SK-N-SH (cell line): Measurements from ENCODE around the gene TRIM65. TPM values are rescaled to one million over a fixed set of nuclear protein-coding genes. Genes with fewer than 3 reads are reported as not detected.

Source experiments
- CTCF ChIA-PET: fragments of 300-600, 350-600 bp; formaldehyde crosslinking; extraction: SDS; loops from one replicate; lab custom pipeline; 2021; lab: Yijun Ruan, JAX
- POLR2A ChIA-PET: fragments of 350-600 bp; sonication (Branson Sonifier 250); formaldehyde crosslinking; extraction: SDS; loops from one replicate; lab custom pipeline; 2020; ENCODE audit warnings: antibody characterized with exemption, inconsistent platforms; lab: Yijun Ruan, JAX
- DNase-seq: peaks from one replicate; pipeline ENCODE4 v3.0.0; 2012
- H2AFZ ChIP-seq: fragments of 200-600 bp; sonication (generic); 2 replicates; pipeline ENCODE4 v1.8.1; 2016; ENCODE audit warnings: antibody characterized with exemption, mild to moderate bottlenecking, low read depth
- H3F3A ChIP-seq: fragments of 200-600 bp; sonication (generic); replicated peaks from 2 replicates; pipeline ENCODE3; 2016; ENCODE audit warnings: antibody characterized with exemption, mild to moderate bottlenecking; ENCODE audit not compliant: insufficient read depth
- H3K27ac ChIP-seq, 2 experiments: fragments of 200-500 bp in 1 of 2; fragments of 200-600 bp in 1 of 2; sonication (Bioruptor generic) in 1 of 2; sonication (generic), shearing (Covaris generic) in 1 of 2; 2 replicates each; pipeline versions ENCODE4 v1.5.1 to v1.6.1; 2014 to 2016; ENCODE audit warnings: low read depth in 2 of 2, inconsistent platforms in 1 of 2, low read length in 1 of 2, mild to moderate bottlenecking in 1 of 2, mixed read lengths in 1 of 2
- H3K27me3 ChIP-seq: fragments of 200-600 bp; sonication (generic), shearing (Covaris generic); 2 replicates; pipeline ENCODE4 v1.6.1; 2016; ENCODE audit warnings: mixed run types; ENCODE audit not compliant: insufficient read depth
- H3K36me3 ChIP-seq, 2 experiments: fragments of 200-500 bp in 1 of 2; fragments of 200-600 bp in 1 of 2; sonication (Bioruptor generic) in 1 of 2; sonication (generic) in 1 of 2; replicated peaks in 1 of 2; 2 replicates each; pipeline versions ENCODE3 to v1.5.1; 2014 to 2016; ENCODE audit warnings: low read length in 1 of 2, mild to moderate bottlenecking in 1 of 2; ENCODE audit not compliant: insufficient read depth in 2 of 2, control insufficient read depth in 1 of 2
- H3K4me1 ChIP-seq, 2 experiments: fragments of 200-500 bp in 1 of 2; fragments of 200-600 bp in 1 of 2; sonication (Bioruptor generic) in 1 of 2; sonication (generic), shearing (Covaris generic) in 1 of 2; 2 replicates each; pipeline versions ENCODE4 v1.5.1 to v1.6.1; 2014 to 2016; ENCODE audit warnings: low read depth in 1 of 2, low read length in 1 of 2, mixed run types in 1 of 2; ENCODE audit not compliant: insufficient read depth in 2 of 2, control insufficient read depth in 1 of 2
- H3K4me2 ChIP-seq: fragments of 200-600 bp; sonication (generic), shearing (Covaris generic); 2 replicates; pipeline ENCODE4 v1.6.1; 2017; ENCODE audit warnings: mixed run types
- H3K4me3 ChIP-seq, 2 experiments: fragments of 200-500 bp in 1 of 2; fragments of 200-600 bp in 1 of 2; sonication (Bioruptor generic) in 1 of 2; sonication (generic), shearing (Covaris generic) in 1 of 2; 2 replicates each; pipeline versions ENCODE4 v1.5.1 to v1.8.1; 2014 to 2016; ENCODE audit warnings: low read depth in 2 of 2, inconsistent platforms in 1 of 2, low read length in 1 of 2, mild to moderate bottlenecking in 1 of 2, mixed read lengths in 1 of 2, moderate library complexity in 1 of 2
- H3K79me2 ChIP-seq: fragments of 200-600 bp; sonication (generic); 2 replicates; pipeline ENCODE4 v1.8.1; 2017; ENCODE audit warnings: mild to moderate bottlenecking; ENCODE audit not compliant: insufficient read depth
- H3K9ac ChIP-seq: fragments of 200-600 bp; sonication (generic); 2 replicates; pipeline ENCODE4 v1.6.1; 2017; ENCODE audit warnings: mixed run types
- H3K9me2 ChIP-seq: fragments of 200-600 bp; sonication (generic); 2 replicates; pipeline ENCODE4 v1.6.1; 2017; ENCODE audit warnings: mixed run types
- H3K9me3 ChIP-seq: fragments of 200-600 bp; sonication (generic); 2 replicates; pipeline ENCODE4 v1.6.1; 2017; ENCODE audit warnings: mixed run types, mild to moderate bottlenecking, moderate library complexity
- H4K20me1 ChIP-seq: fragments of 200-600 bp; sonication (generic); 2 replicates; pipeline ENCODE4 v1.6.1; 2017; ENCODE audit warnings: mild to moderate bottlenecking, mixed run types; ENCODE audit not compliant: insufficient read depth
- CHD2 ChIP-seq: fragments of 150-350 bp; IDR thresholded peaks from 2 replicates; pipeline ENCODE4 v1.6.1; 2018; ENCODE audit warnings: low read length; ENCODE audit not compliant: partially characterized antibody
- CTCF ChIP-seq: fragments of 200-600 bp; sonication (generic); IDR thresholded peaks from 2 replicates; pipeline ENCODE4 v1.6.1; 2017; ENCODE audit warnings: antibody characterized with exemption, mild to moderate bottlenecking, moderate library complexity
- ELF1 ChIP-seq: IDR thresholded peaks from 2 replicates; pipeline ENCODE4 v1.4.0; 2012
- EZH2phosphoT487 ChIP-seq: fragments of 200-600 bp; sonication (generic); IDR thresholded peaks from 2 replicates; pipeline ENCODE4 v1.6.1; 2017; ENCODE audit warnings: low read depth, mixed run types, mild to moderate bottlenecking, antibody characterized with exemption, moderate library complexity, borderline replicate concordance
- FOSL2 ChIP-seq: IDR thresholded peaks from 2 replicates; pipeline ENCODE4 v1.4.0; 2012; ENCODE audit warnings: low read depth, mild to moderate bottlenecking, moderate library complexity, borderline replicate concordance
- FOXM1 ChIP-seq: IDR thresholded peaks from 2 replicates; pipeline ENCODE4 v1.4.0; 2012; ENCODE audit warnings: low read depth, mild to moderate bottlenecking
- GABPA ChIP-seq: IDR thresholded peaks from 2 replicates; pipeline ENCODE4 v1.4.0; 2012; ENCODE audit warnings: low read depth, mild to moderate bottlenecking
- GATA2 ChIP-seq: sonication (generic); formaldehyde crosslinking; IDR thresholded peaks from 2 replicates; pipeline ENCODE4 v1.5.0; 2020; ENCODE audit warnings: mild to moderate bottlenecking, missing genetic modification reagents
- JUND ChIP-seq: IDR thresholded peaks from 2 replicates; pipeline ENCODE4 v1.4.0; 2012
- MAX ChIP-seq: IDR thresholded peaks from 2 replicates; pipeline ENCODE4 v1.4.0; 2012; ENCODE audit warnings: low read depth
- MEF2A ChIP-seq: IDR thresholded peaks from 2 replicates; pipeline ENCODE4 v1.4.0; 2012; ENCODE audit warnings: low read depth, borderline replicate concordance
- MXI1 ChIP-seq: IDR thresholded peaks from 2 replicates; pipeline ENCODE4 v1.6.1; 2012; ENCODE audit warnings: mild to moderate bottlenecking, low read depth, low read length, improper control_type of control experiment
- NFIC ChIP-seq: IDR thresholded peaks from 2 replicates; pipeline ENCODE4 v1.4.0; 2012; ENCODE audit warnings: borderline replicate concordance
- PBX3 ChIP-seq: IDR thresholded peaks from 2 replicates; pipeline ENCODE4; 2012
- RCOR1 ChIP-seq: fragments of 150-350 bp; IDR thresholded peaks from 2 replicates; pipeline ENCODE4 v1.6.1; 2017; ENCODE audit warnings: antibody characterized with exemption, low read length
- RFX5 ChIP-seq: IDR thresholded peaks from 2 replicates; pipeline ENCODE4 v1.6.1; 2012; ENCODE audit warnings: mild to moderate bottlenecking, improper control_type of control experiment, low read length
- RXRA ChIP-seq: IDR thresholded peaks from 2 replicates; pipeline ENCODE4 v1.4.0; 2012; ENCODE audit warnings: low read depth, mild to moderate bottlenecking, borderline replicate concordance
- SIN3A ChIP-seq: IDR thresholded peaks from 2 replicates; pipeline ENCODE4 v1.6.1; 2012; ENCODE audit warnings: low read depth, mild to moderate bottlenecking, low read length, moderate library complexity, borderline replicate concordance
- SMC3 ChIP-seq: IDR thresholded peaks from 2 replicates; pipeline ENCODE4 v1.6.1; 2012; ENCODE audit warnings: low read depth, low read length, improper control_type of control experiment
- TAF1 ChIP-seq: IDR thresholded peaks from 2 replicates; pipeline ENCODE4 v1.6.1; 2012; ENCODE audit warnings: low read depth, mild to moderate bottlenecking, low read length, moderate library complexity, borderline replicate concordance
- TCF12 ChIP-seq: IDR thresholded peaks from 2 replicates; pipeline ENCODE4 v1.4.0; 2012
- YY1 ChIP-seq: IDR thresholded peaks from 2 replicates; pipeline ENCODE4 v1.4.0; 2012; ENCODE audit warnings: low read depth, mild to moderate bottlenecking
- ZBTB33 ChIP-seq: IDR thresholded peaks from 2 replicates; pipeline ENCODE4 v1.4.0; 2012; ENCODE audit warnings: low read depth, borderline replicate concordance
- WGBS: methylation state at CpG from one replicate; pipeline ENCODE4 v1.1.6; 2017; ENCODE audit warnings: low lambda C conversion rate; 5-methylcytosine and 5-hydroxymethylcytosine counted together
- polyA plus RNA-seq, 3 experiments: library from polyadenylated mRNA; depleted of rRNA; stranded (reverse); fragments of >200 nt; gene quantifications; 2 replicates each; pipeline ENCODE4 v1.2.3, GENCODE V29; 2012

Gene TRIM65
- polyA plus RNA-seq, 1 of the 3 experiments (the other 2 are of a cell fraction): 13.1 TPM

GRCh38 chr17:75842411-75842810 is 54.3 kb downstream of the TRIM65 start:
- CTCF ChIA-PET: interaction anchor here (1.0 to 16.1 kb wide), 3 partner anchors 10 to 95 kb away, joined by 3 to 326 read pairs (median 8); partner anchors contain the start of gene UNK
- Histone ChIP-seq H3K9me2 (no peaks in the 10 kb centered on the region), H3K9ac (no peak overlapping the region), H3F3A (no peaks in the 10 kb centered on the region), H3K79me2 (no peaks in the 10 kb centered on the region), H3K4me1 (peaks cover 4 to 38% of the 10 kb centered on the region in 2 experiments; a peak in 3 of 4 replicates), H2AFZ (no peak overlapping the region), H3K9me3 (no peaks in the 10 kb centered on the region), H3K36me3 (peaks cover 5 to 18% of the 10 kb centered on the region in 2 experiments), H3K4me3 (no peak overlapping the region), H4K20me1 (no peaks in the 10 kb centered on the region), H3K27ac (no peak overlapping the region), H3K4me2 (no peak overlapping the region), H3K27me3 (no peaks in the 10 kb centered on the region)
- 93% methylated on average over 11 of the region's 18 CpGs for WGBS
- TF ChIP-seq JUND (no peak), SIN3A (no peak), ZBTB33 (no peak), RXRA (no peak), TCF12 (no peak), ELF1 (no peak), EZH2phosphoT487 (no peak), CHD2 (no peak), GATA2 (CRISPR knock-in tag) (no peak), RFX5 (no peak), MAX (no peak), FOXM1 (no peak), SMC3 (no peak), YY1 (no peak), NFIC (no peak), MXI1 (no peak), GABPA (no peak)
- POLR2A ChIA-PET: interaction anchor here (1.1 to 4.5 kb wide), 2 partner anchors 15 to 64 kb away, joined by 3 to 38 read pairs; a partner anchor contains a TSS
- DNase-seq: no peak

- no peak overlapping the region for H3K4me2 ChIP-seq
- no peak overlapping the region for H2AFZ ChIP-seq
- DNase-seq: no peak
- no peaks in the 10 kb centered on the region for H3F3A ChIP-seq
- no peak overlapping the region for H3K9ac ChIP-seq
- H3K36me3 ChIP-seq: peaks cover 0 to 2% of the 10 kb centered on the region in 2 experiments
- H3K9me3 ChIP-seq: no peaks in the 10 kb centered on the region
- H3K9me2 ChIP-seq: no peaks in the 10 kb centered on the region
- CTCF ChIA-PET: interaction anchor here (0.7 to 16.5 kb wide), 4 partner anchors 2 to 58 kb away, joined by 3 to 326 read pairs (median 164); partner anchors contain the start of gene UNC13D
- H4K20me1 ChIP-seq: no peaks in the 10 kb centered on the region
- WGBS: 74% methylated on average over 7 of the region's 7 CpGs
- no peaks in the 10 kb centered on the region for H3K79me2 ChIP-seq
- H3K27ac ChIP-seq: no peak overlapping the region
- no peaks in the 10 kb centered on the region for H3K27me3 ChIP-seq
- H3K4me3 ChIP-seq: no peak overlapping the region
- POLR2A ChIA-PET: no interaction called here
- peaks cover 4 to 32% of the 10 kb centered on the region in 2 experiments; a peak in 3 of 4 replicates for H3K4me1 ChIP-seq
- no peak for TF ChIP-seq PBX3
- no peak for TF ChIP-seq SMC3
- TF ChIP-seq MEF2A: no peak
- TF ChIP-seq MAX: no peak
- TF ChIP-seq YY1: no peak
- TF ChIP-seq CHD2: no peak
- no peak for TF ChIP-seq FOSL2
- TF ChIP-seq NFIC: no peak
- TF ChIP-seq CTCF: no peak
- TF ChIP-seq TAF1: no peak
- TF ChIP-seq EZH2phosphoT487: no peak
- TF ChIP-seq RCOR1: no peak
- no peak for TF ChIP-seq MXI1
Observed at GRCh38 chr17:75840799-75841164, 56.0 kb downstream of the TRIM65 start.
